HFFc6 (cell line): Measurements from ENCODE around the gene ZFP62. TPM values are rescaled to one million over a fixed set of nuclear protein-coding genes. Genes with fewer than 3 reads are reported as not detected.

Source experiments
- DNase-seq: peaks from one replicate; pipeline ENCODE4 v3.0.0-alpha.2; 2018
- H3K27ac Mint-ChIP-seq: 2 replicates; pipeline ENCODE4 v1.8.0; 2020; ENCODE audit warnings: mild to moderate bottlenecking, mixed read lengths
- H3K27me3 Mint-ChIP-seq: 2 replicates; pipeline ENCODE4 v1.8.0; 2021; ENCODE audit warnings: mild to moderate bottlenecking, moderate library complexity, mixed read lengths; ENCODE audit not compliant: insufficient read depth
- H3K36me3 Mint-ChIP-seq: 2 replicates; pipeline ENCODE4 v1.8.0; 2021; ENCODE audit warnings: low read depth, mixed read lengths
- H3K4me1 Mint-ChIP-seq: 2 replicates; pipeline ENCODE4 v1.8.0; 2020; ENCODE audit warnings: low read depth, mixed read lengths
- H3K4me3 Mint-ChIP-seq: 2 replicates; pipeline ENCODE4 v1.8.0; 2020; ENCODE audit warnings: mild to moderate bottlenecking, moderate library complexity, mixed read lengths
- H3K9me3 Mint-ChIP-seq: 2 replicates; pipeline ENCODE4 v1.8.0; 2020; ENCODE audit warnings: mild to moderate bottlenecking, mixed read lengths
- long read RNA-seq: library from polyadenylated mRNA; unstranded; transcript quantifications from one replicate; pipeline ENCODE4 v2.0.0, GENCODE V29; 2019
- total RNA-seq, 6 experiments: library from RNA; stranded (reverse); fragmentation: NEBNext Ultra II Directional; extraction: Animal tissue kit (Norgen Biotek cat#: 25700); gene quantifications; 2 replicates in 1 of 6; 3 replicates in 5 of 6; pipeline ENCODE4 v1.2.3, GENCODE V29; 2021
- TF ChIP-seq, protein P1 (sequence below): fragments of 200-600 bp; sonication (generic); IDR thresholded peaks from 2 replicates; pipeline ENCODE4 v1.5.0; 2021; ENCODE audit warnings: antibody characterized with exemption, mild to moderate bottlenecking

ZFP62 gene
- total RNA-seq = 10 to 100 TPM in 4 of 6 experiments, 1 to 10 TPM in 2; 9.6 to 12.1 (median 10.2) TPM
- long read RNA-seq, partial matches to known transcripts = 2 of 7 reads
- long read RNA-seq, other reads (novel, unspliced or antisense) = 4 of 7 reads

DNA sequence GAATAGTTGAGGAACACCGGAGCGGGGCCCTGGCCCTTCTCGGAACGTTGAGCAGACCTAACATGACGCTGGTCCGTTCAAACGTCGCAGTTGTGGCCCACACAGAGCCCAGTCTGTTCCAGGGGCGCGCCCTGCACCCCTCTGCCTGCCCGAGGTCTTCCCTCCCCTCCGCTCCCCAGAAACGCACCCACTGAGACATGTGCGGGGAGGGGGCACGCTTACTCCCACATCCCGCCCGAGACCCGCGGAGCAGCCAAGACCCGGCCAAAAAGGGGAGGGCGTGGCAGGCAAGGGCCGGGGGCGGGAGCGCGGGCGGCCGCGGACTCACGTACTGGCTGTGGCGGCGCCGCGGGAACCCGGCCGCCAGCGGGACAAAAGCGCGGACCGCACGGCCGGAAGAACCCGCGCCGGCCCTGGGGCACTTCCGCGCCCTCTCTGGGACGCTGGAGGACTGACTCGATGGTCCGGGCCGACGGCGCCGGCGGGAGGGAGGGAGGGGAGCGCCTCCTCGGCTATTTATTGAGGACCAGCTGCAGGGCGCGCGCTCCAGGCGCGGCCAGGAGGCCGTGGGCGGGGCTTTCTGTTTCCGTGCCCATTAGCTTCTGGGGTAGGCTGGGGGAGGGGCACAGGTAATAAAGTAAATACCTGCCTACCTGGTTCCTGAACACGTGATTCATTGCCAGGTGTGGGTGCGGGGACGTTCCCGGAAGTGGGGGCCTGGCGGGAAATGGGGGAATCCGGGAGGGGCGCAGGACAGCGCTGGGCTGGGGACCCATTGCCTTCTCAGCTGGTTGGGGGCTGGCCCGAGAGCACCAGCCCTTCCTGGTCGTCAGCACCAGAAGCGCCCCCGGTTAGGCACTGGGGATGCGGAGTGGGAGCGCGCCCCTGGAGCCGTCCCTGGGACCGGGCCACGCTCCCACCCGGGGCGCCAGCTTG lies at the start of gene ZFP62:
ZFP62 (minus strand) TSS at position 390 of the 936 bp plus-strand sequence; CDS start at position 333, 57 bp downstream.
- peak; percentile 77 for DNase-seq
- peaks cover 24% of the 10 kb centered on the region for H3K4me1 Mint-ChIP-seq
- TF ChIP-seq, protein P1, sequence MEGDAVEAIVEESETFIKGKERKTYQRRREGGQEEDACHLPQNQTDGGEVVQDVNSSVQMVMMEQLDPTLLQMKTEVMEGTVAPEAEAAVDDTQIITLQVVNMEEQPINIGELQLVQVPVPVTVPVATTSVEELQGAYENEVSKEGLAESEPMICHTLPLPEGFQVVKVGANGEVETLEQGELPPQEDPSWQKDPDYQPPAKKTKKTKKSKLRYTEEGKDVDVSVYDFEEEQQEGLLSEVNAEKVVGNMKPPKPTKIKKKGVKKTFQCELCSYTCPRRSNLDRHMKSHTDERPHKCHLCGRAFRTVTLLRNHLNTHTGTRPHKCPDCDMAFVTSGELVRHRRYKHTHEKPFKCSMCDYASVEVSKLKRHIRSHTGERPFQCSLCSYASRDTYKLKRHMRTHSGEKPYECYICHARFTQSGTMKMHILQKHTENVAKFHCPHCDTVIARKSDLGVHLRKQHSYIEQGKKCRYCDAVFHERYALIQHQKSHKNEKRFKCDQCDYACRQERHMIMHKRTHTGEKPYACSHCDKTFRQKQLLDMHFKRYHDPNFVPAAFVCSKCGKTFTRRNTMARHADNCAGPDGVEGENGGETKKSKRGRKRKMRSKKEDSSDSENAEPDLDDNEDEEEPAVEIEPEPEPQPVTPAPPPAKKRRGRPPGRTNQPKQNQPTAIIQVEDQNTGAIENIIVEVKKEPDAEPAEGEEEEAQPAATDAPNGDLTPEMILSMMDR = peak; percentile 13
- no peaks in the 10 kb centered on the region; the same call in none of the 2 replicates for H3K27me3 Mint-ChIP-seq
- H3K9me3 Mint-ChIP-seq = no peaks in the 10 kb centered on the region
- peaks cover 13% of the 10 kb centered on the region for H3K36me3 Mint-ChIP-seq
- H3K27ac Mint-ChIP-seq = peak within 1 kb of the TSS; percentile 87
- peak within 1 kb of the TSS; percentile 93 for H3K4me3 Mint-ChIP-seq

DNA sequence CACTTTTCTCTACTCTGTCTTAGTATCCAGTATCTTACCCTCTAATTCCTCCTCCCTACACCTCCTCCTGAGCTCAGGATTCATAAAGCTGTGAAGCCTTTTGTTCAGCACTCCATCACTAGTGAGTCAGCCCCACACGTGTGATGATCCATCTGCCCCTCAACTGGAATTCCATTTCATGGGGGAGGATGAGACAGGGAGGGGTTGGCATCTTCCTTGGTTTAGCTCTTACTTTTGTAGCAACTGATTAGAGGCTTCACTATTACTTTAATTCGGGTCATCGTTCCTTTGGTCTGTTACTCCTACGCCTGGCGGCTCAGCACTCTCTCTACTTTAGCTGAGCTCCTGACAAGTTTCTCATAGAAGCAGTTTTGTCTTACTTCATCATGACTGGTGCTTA lies 49.7 kb upstream of the ZFP62 start:
- TF ChIP-seq, protein P1 = no peak
- H3K27me3 Mint-ChIP-seq = no peaks in the 10 kb centered on the region; the same call in 1 of the 2 replicates
- peaks cover 16% of the 10 kb centered on the region; the same call in 1 of the 2 replicates for H3K9me3 Mint-ChIP-seq
- DNase-seq = no peak
- H3K27ac Mint-ChIP-seq = no peak overlapping the region
- H3K4me3 Mint-ChIP-seq = no peak overlapping the region
- H3K4me1 Mint-ChIP-seq = no peaks in the 10 kb centered on the region
- H3K36me3 Mint-ChIP-seq = no peaks in the 10 kb centered on the region

DNA sequence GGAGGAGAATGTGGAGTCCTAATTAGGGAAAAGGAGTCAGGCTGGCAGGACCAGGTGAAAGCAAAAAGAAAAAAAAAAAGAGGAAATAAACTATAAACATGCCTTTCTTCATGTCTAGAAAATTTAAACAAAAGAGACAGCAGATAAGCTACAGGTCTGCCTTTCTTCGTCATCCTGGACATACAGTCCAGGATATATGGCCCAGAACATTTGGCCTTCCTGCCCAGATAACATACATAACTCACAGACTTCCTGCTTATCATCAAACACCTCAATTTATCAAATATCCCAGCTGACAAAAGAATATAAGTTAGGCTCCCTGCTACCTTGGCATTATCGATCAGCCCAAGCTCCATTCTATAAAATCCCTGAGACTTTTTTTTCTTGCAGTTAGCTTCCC lies 49.1 kb upstream of the ZFP62 start:
- no peak overlapping the region for H3K4me3 Mint-ChIP-seq
- no peak overlapping the region for H3K27ac Mint-ChIP-seq
- TF ChIP-seq, protein P1 = no peak
- H3K4me1 Mint-ChIP-seq = no peaks in the 10 kb centered on the region
- no peaks in the 10 kb centered on the region for H3K36me3 Mint-ChIP-seq
- H3K9me3 Mint-ChIP-seq = peaks cover 16% of the 10 kb centered on the region; the same call in 1 of the 2 replicates
- no peak for DNase-seq
- no peaks in the 10 kb centered on the region; the same call in 1 of the 2 replicates for H3K27me3 Mint-ChIP-seq

DNA sequence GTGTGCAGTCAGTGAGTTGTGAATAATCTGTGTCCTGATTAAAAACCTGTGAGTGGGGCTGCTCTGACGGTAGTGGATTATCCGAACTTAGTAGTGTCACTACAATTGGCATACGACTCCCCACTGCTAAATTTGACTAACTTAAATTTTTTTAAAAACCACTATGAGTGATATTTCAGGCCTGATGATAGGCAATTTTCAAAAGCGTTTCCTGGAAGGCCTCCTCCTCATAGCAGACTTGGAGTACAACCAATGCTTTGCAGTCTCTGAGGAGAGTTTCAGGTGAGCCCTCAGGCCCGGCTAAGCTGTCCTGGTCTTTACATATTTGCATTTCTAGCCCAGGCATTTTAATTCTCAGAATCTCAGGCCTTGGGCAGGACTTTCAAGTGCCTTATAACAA lies 48.7 kb upstream of the ZFP62 start:
- H3K4me1 Mint-ChIP-seq = no peaks in the 10 kb centered on the region
- H3K36me3 Mint-ChIP-seq = no peaks in the 10 kb centered on the region
- H3K27ac Mint-ChIP-seq = no peak overlapping the region
- DNase-seq = no peak
- H3K27me3 Mint-ChIP-seq = no peaks in the 10 kb centered on the region; the same call in 1 of the 2 replicates
- no peak overlapping the region for H3K4me3 Mint-ChIP-seq
- peaks cover 16% of the 10 kb centered on the region; the same call in 1 of the 2 replicates for H3K9me3 Mint-ChIP-seq
- TF ChIP-seq, protein P1 = no peak

DNA sequence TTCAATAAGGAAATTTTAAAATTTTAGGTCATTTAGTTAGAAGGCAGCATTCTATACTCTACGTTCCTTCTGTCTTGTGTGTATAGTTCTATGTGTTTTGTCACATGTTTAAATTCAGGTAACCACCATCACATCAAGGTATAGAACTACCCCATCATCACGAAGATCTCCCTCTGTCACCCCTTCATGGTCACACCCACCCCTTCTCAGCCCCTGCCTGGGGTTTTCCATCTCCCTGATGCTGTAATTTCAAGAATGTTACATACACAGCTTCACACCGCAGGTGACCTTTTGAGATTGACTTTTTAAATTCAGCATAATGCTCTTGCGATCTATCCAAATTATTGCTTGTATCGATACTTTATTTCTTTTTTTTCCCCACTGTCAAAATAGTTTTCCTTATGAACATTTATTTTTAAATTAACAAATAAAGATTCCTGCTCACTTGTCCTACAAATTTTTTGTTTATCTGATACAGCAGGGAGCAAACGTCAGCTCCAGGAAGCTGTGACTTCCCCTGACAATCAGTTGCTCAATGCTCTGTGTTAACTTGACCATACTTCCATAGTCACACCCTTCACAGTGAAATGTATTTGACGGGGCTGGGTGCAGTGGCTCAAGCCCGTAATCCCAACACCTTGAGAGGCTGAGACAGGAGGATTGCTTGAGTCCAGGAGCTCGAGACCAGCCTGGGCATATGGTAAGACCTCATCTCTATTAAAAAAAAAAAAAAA lies 48.1 kb upstream of the ZFP62 start:
- Mint-ChIP-seq H3K27me3 (no peaks in the 10 kb centered on the region; the same call in 1 of the 2 replicates), H3K36me3 (no peaks in the 10 kb centered on the region), H3K4me1 (no peaks in the 10 kb centered on the region), H3K27ac (no peak overlapping the region), H3K9me3 (peaks cover 16% of the 10 kb centered on the region; the same call in 1 of the 2 replicates), H3K4me3 (no peak overlapping the region)
- TF ChIP-seq, protein P1 = no peak
- no peak for DNase-seq
